IMR-90 (cell line): Measurements from ENCODE around the gene OSBPL8. TPM values are rescaled to one million over a fixed set of nuclear protein-coding genes. Genes with fewer than 3 reads are reported as not detected.

ENCODE experiments used
- ATAC-seq: fragments of 200-7000 bp; cut with Tn5 transposase; 2 replicates; pipeline ENCODE4 v1.9.1; 2020; ENCODE audit warnings: low read depth, mild to moderate bottlenecking, moderate library complexity
- BruUV-seq: library from RNA; stranded (reverse); fragments of 400-500 nt; replicated peaks from 2 replicates; lab custom pipeline; 2021; lab: Mats Ljungman, UMichigan
- CTCF ChIA-PET: fragments of 300-600 bp; formaldehyde crosslinking; extraction: SDS; loops from one replicate; lab custom pipeline; 2021; ENCODE audit warnings: antibody characterized with exemption; lab: Yijun Ruan, JAX
- POLR2A ChIA-PET: fragments of 300-600 bp; sonication (Branson Sonifier 250); formaldehyde crosslinking; loops from one replicate; lab custom pipeline; 2022; ENCODE audit warnings: antibody characterized with exemption; ENCODE audit not compliant: unreplicated experiment; lab: Charles Lee
- DNase-seq: peaks from one replicate; pipeline ENCODE4 v3.0.0; 2013
- H2AFZ ChIP-seq: replicated peaks from 2 replicates; pipeline ENCODE3; 2013; ENCODE audit warnings: low read length, mild to moderate bottlenecking; ENCODE audit not compliant: poor library complexity
- H2AK5ac ChIP-seq: 2 replicates; pipeline ENCODE4 v1.6.1; 2013; ENCODE audit warnings: low read depth, low read length, inconsistent platforms
- H2AK9ac ChIP-seq: replicated peaks from 2 replicates; pipeline ENCODE3; 2013; ENCODE audit warnings: mild to moderate bottlenecking, low read depth, low read length, moderate library complexity; ENCODE audit not compliant: poor library complexity
- H2BK120ac ChIP-seq: 2 replicates; pipeline ENCODE4 v1.6.1; 2013; ENCODE audit warnings: low read depth, low read length, inconsistent platforms
- H2BK15ac ChIP-seq: 3 replicates; pipeline ENCODE4 v1.6.1; 2013; ENCODE audit warnings: low read depth, low read length, inconsistent platforms
- H2BK20ac ChIP-seq: 2 replicates; pipeline ENCODE4 v1.6.1; 2013; ENCODE audit warnings: low read depth, mild to moderate bottlenecking, inconsistent platforms, low read length, moderate library complexity
- H2BK5ac ChIP-seq: 2 replicates; pipeline ENCODE4 v1.6.1; 2013; ENCODE audit warnings: mild to moderate bottlenecking, low read depth, low read length, inconsistent platforms; ENCODE audit not compliant: poor library complexity, severe bottlenecking
- H3K14ac ChIP-seq: replicated peaks from 2 replicates; pipeline ENCODE4 v1.6.1; 2013; ENCODE audit warnings: low read depth, low read length, inconsistent platforms
- H3K18ac ChIP-seq: 2 replicates; pipeline ENCODE4 v1.6.1; 2013; ENCODE audit warnings: low read depth, low read length, control low read depth
- H3K23ac ChIP-seq: 2 replicates; pipeline ENCODE4 v1.6.1; 2013; ENCODE audit warnings: low read depth, low read length, inconsistent platforms
- H3K27ac ChIP-seq: 2 replicates; pipeline ENCODE4 v1.5.1; 2013; ENCODE audit warnings: mild to moderate bottlenecking, control low read depth, low read length; ENCODE audit not compliant: insufficient read depth
- H3K27me3 ChIP-seq: 2 replicates; pipeline ENCODE4 v1.6.1; 2013; ENCODE audit warnings: low read length; ENCODE audit not compliant: control insufficient read depth, insufficient read depth
- H3K36me3 ChIP-seq: 2 replicates; pipeline ENCODE4 v1.6.1; 2013; ENCODE audit warnings: low read length, mixed read lengths; ENCODE audit not compliant: control insufficient read depth, insufficient read depth
- H3K4ac ChIP-seq: 2 replicates; pipeline ENCODE4 v1.6.1; 2013; ENCODE audit warnings: low read depth, low read length, inconsistent platforms
- H3K4me1 ChIP-seq: 2 replicates; pipeline ENCODE4 v1.6.1; 2013; ENCODE audit warnings: low read length, mixed read lengths; ENCODE audit not compliant: control insufficient read depth, insufficient read depth
- H3K4me2 ChIP-seq: 2 replicates; pipeline ENCODE4 v1.6.1; 2013; ENCODE audit warnings: low read depth, mild to moderate bottlenecking, control low read depth, low read length, moderate library complexity
- H3K4me3 ChIP-seq: 2 replicates; pipeline ENCODE4 v1.5.1; 2013; ENCODE audit warnings: low read depth, mild to moderate bottlenecking, control low read depth, low read length, moderate library complexity; ENCODE audit not compliant: insufficient read depth
- H3K56ac ChIP-seq: 2 replicates; pipeline ENCODE4 v1.6.1; 2013; ENCODE audit warnings: low read length, inconsistent platforms; ENCODE audit not compliant: insufficient read depth; ENCODE audit errors: extremely low read depth
- H3K79me1 ChIP-seq, 2 experiments: 2 replicates each; pipeline ENCODE4 v1.6.1; 2013; ENCODE audit warnings: low read length in 2 of 2, inconsistent platforms in 1 of 2, low read depth in 1 of 2
- H3K9ac ChIP-seq: 2 replicates; pipeline ENCODE4 v1.6.1; 2013; ENCODE audit warnings: low read depth, low read length, control low read depth
- H3K9me1 ChIP-seq: 2 replicates; pipeline ENCODE4 v1.6.1; 2013; ENCODE audit warnings: low read length, inconsistent platforms; ENCODE audit not compliant: insufficient read depth
- H3K9me3 ChIP-seq: 2 replicates; pipeline ENCODE4 v1.6.1; 2013; ENCODE audit warnings: low read length; ENCODE audit not compliant: control insufficient read depth, insufficient read depth
- H4K20me1 ChIP-seq: 2 replicates; pipeline ENCODE4 v1.6.1; 2013; ENCODE audit warnings: low read length, inconsistent platforms; ENCODE audit not compliant: insufficient read depth
- H4K5ac ChIP-seq: 2 replicates; pipeline ENCODE4 v1.6.1; 2013; ENCODE audit warnings: mild to moderate bottlenecking, low read depth, low read length, control low read depth
- H4K8ac ChIP-seq, 2 experiments: 2 replicates each; pipeline ENCODE4 v1.6.1; 2013; ENCODE audit warnings: low read depth in 2 of 2, low read length in 2 of 2, control low read depth in 1 of 2, inconsistent platforms in 1 of 2
- H4K91ac ChIP-seq: 2 replicates; pipeline ENCODE4 v1.6.1; 2013; ENCODE audit warnings: low read depth, low read length, inconsistent platforms; ENCODE audit not compliant: insufficient read depth
- CEBPB ChIP-seq: IDR thresholded peaks from 2 replicates; pipeline ENCODE4 v1.6.1; 2012; ENCODE audit warnings: low read depth, low read length, improper control_type of control experiment
- CHD1 ChIP-seq: IDR thresholded peaks from 2 replicates; pipeline ENCODE4 v1.6.1; 2012; ENCODE audit warnings: low read depth, low read length, improper control_type of control experiment
- ELK1 ChIP-seq: fragments of 150-350 bp; IDR thresholded peaks from 2 replicates; pipeline ENCODE4 v1.6.1; 2016; ENCODE audit warnings: low read depth, mild to moderate bottlenecking, low read length, moderate library complexity, borderline replicate concordance
- MAFK ChIP-seq: IDR thresholded peaks from 2 replicates; pipeline ENCODE4 v1.6.1; 2012; ENCODE audit warnings: low read depth, low read length, improper control_type of control experiment
- MAZ ChIP-seq: IDR thresholded peaks from 2 replicates; pipeline ENCODE4 v1.6.1; 2012; ENCODE audit warnings: low read depth, mild to moderate bottlenecking, low read length, improper control_type of control experiment, moderate library complexity, borderline replicate concordance
- POLR2A ChIP-seq: IDR thresholded peaks from 2 replicates; pipeline ENCODE4 v1.6.1; 2012; ENCODE audit warnings: mild to moderate bottlenecking, low read depth, low read length
- RAD21 ChIP-seq: IDR thresholded peaks from 2 replicates; pipeline ENCODE4 v1.6.1; 2012; ENCODE audit warnings: low read length, improper control_type of control experiment
- USF2 ChIP-seq: fragments of 150-350 bp; IDR thresholded peaks from 2 replicates; pipeline ENCODE4 v1.6.1; 2017; ENCODE audit warnings: mild to moderate bottlenecking, antibody characterized with exemption, low read length, low read depth
- WGBS, 2 experiments: methylation state at CpG; one replicate each; pipeline versions ENCODE4 v1.1.5 to v1.1.7; 2013; ENCODE audit warnings: missing lambda C conversion rate in 2 of 2; ENCODE audit not compliant: insufficient read length in 1 of 2; ENCODE audit errors: extremely low coverage in 2 of 2; 5-methylcytosine and 5-hydroxymethylcytosine counted together
- dilution Hi-C: fragments of 300-500 bp; cut with HindIII; formaldehyde crosslinking; loops from one replicate; pipeline ENCODE4 v1.14.3; 2018; ENCODE audit warnings: low sequenced_read_pairs; ENCODE audit not compliant: unreplicated experiment
- in situ Hi-C: fragments of 300-500 bp; cut with MboI; formaldehyde crosslinking; loops from 3 replicates; pipeline ENCODE4 v1.14.3; 2019; ENCODE audit warnings: low sequenced_read_pairs, inconsistent platforms, mixed read lengths
- intact Hi-C: fragments of 100-400 bp; cut with micrococcal nuclease; formaldehyde crosslinking; loops from 2 replicates; pipeline ENCODE4 v1.10.0; 2022
- polyA plus RNA-seq, 3 experiments: library from polyadenylated mRNA; depleted of rRNA; stranded (reverse); fragments of >200 nt; gene quantifications; 2 replicates each; pipeline ENCODE4 v1.2.3, GENCODE V29; 2012; ENCODE audit warnings: low replicate concordance in 1 of 3
- total RNA-seq: library from RNA; depleted of rRNA; stranded (reverse); fragments of >200 nt; gene quantifications from 2 replicates; pipeline ENCODE4 v1.2.3, GENCODE V29; 2012

Gene OSBPL8
- total and polyA plus RNA-seq, 2 of the 4 experiments (the other 2 are of a cell fraction) = 17.8 to 24.2 TPM

- peaks cover 2% of the 10 kb centered on the region; the same call in 1 of the 2 replicates for H3K4me1 ChIP-seq
- H2BK20ac ChIP-seq = no peak overlapping the region
- H4K91ac ChIP-seq = no peak overlapping the region
- H3K4me3 ChIP-seq = no peak overlapping the region
- dilution Hi-C loops (no loop called here), in situ Hi-C loops (no loop called here), intact Hi-C loops (no loop called here)
- H4K20me1 ChIP-seq = peaks cover 21% of the 10 kb centered on the region
- no CpG with 5 or more reads among the region's 4 CpGs for WGBS, 2 experiments
- no peak for TF ChIP-seq POLR2A
- no peak for TF ChIP-seq CHD1
- no peak for TF ChIP-seq CEBPB
- no peak for TF ChIP-seq RAD21
- no peak for TF ChIP-seq USF2
- TF ChIP-seq MAZ = no peak
- TF ChIP-seq MAFK = no peak
- no peak for TF ChIP-seq ELK1
- no TSS peak for BruUV-seq
- no peak overlapping the region for H2AK9ac ChIP-seq
- DNase-seq (no peak), ATAC-seq (no peak)
- no peak overlapping the region for H4K8ac ChIP-seq
- H3K18ac ChIP-seq = no peak overlapping the region
- no peak overlapping the region for H3K23ac ChIP-seq
- H2BK5ac ChIP-seq = no peak overlapping the region
- H3K27ac ChIP-seq = no peak overlapping the region
- no peak overlapping the region for H2BK15ac ChIP-seq
- no peak overlapping the region for H3K9ac ChIP-seq
- H3K36me3 ChIP-seq = no peaks in the 10 kb centered on the region
- H3K27me3 ChIP-seq = no peaks in the 10 kb centered on the region
- H3K14ac ChIP-seq = no peak overlapping the region
- H2AK5ac ChIP-seq = no peak overlapping the region
- ChIA-PET POLR2A (no interaction called here), CTCF (no interaction called here)
- H2BK120ac ChIP-seq = no peak overlapping the region
- no peak overlapping the region for H4K5ac ChIP-seq
- H2AFZ ChIP-seq = no peak overlapping the region
- H3K9me3 ChIP-seq = no peaks in the 10 kb centered on the region
- H3K4ac ChIP-seq = no peak overlapping the region
- no peak overlapping the region for H3K4me2 ChIP-seq
- H3K56ac ChIP-seq = no peak overlapping the region
- peaks cover 2% of the 10 kb centered on the region; the same call in 1 of the 2 replicates for H3K9me1 ChIP-seq
- H3K79me1 ChIP-seq = peaks cover 30 to 52% of the 10 kb centered on the region in 2 experiments
Measured at GRCh38 chr12:76544601-76545261, 14.8 kb downstream of the OSBPL8 start.
